HCT116 (cell line): ENCODE data around the gene EME1. TPM values are rescaled to one million over a fixed set of nuclear protein-coding genes. Genes with fewer than 3 reads are reported as not detected.
A peak's percentile ranks its signal among the peaks of the same experiment; 100 is the strongest.

ENCODE experiments used
- ATAC-seq: fragments of 200-7000 bp; cut with Tn5 transposase; 2 replicates; pipeline ENCODE4 v1.9.1; 2020; ENCODE audit warnings: mild to moderate bottlenecking, moderate library complexity
- BruUV-seq: library from RNA; stranded (reverse); fragments of 400-500 nt; replicated peaks from 2 replicates; lab custom pipeline; 2021; lab: Mats Ljungman, UMichigan
- CTCF ChIA-PET: fragments of 300-600 bp; sonication (Branson Sonifier 250); formaldehyde crosslinking; loops from one replicate; lab custom pipeline; 2021; ENCODE audit warnings: antibody characterized with exemption; lab: Charles Lee
- POLR2A ChIA-PET: fragments of 300-600, 350-600 bp; sonication (Branson Sonifier 250); formaldehyde crosslinking; loops from one replicate; lab custom pipeline; 2021; ENCODE audit warnings: antibody characterized with exemption; lab: Charles Lee
- RAD21 ChIA-PET, 2 experiments: fragments of 300-600 bp; sonication (Branson Sonifier 250); formaldehyde crosslinking; loops; one replicate each; lab custom pipeline; 2023; ENCODE audit warnings: low total read pairs in 2 of 2; ENCODE audit not compliant: uncharacterized antibody in 2 of 2, unreplicated experiment in 2 of 2, low non-redundant PET in 1 of 2; lab: Charles Lee
- DNase-seq: peaks from one replicate; pipeline ENCODE4 v3.0.0-alpha.2; 2010; ENCODE audit warnings: low read depth, low spot score
- H2AFZ ChIP-seq: fragments of 200-600 bp; shearing (Covaris generic), sonication (generic); 2 replicates; pipeline ENCODE4 v1.6.1; 2017; ENCODE audit warnings: low read depth, mixed run types, mixed read lengths, antibody characterized with exemption, low read length; ENCODE audit not compliant: poor library complexity, severe bottlenecking
- H3K27ac ChIP-seq: 2 replicates; pipeline ENCODE4 v1.5.1; 2012; ENCODE audit warnings: low read depth, low read length
- H3K27me3 ChIP-seq: fragments of 200-600 bp; sonication (generic); 2 replicates; pipeline ENCODE4 v1.6.1; 2016; ENCODE audit warnings: mixed run types, low read length, mixed read lengths; ENCODE audit not compliant: insufficient read depth
- H3K36me3 ChIP-seq, 2 experiments: fragments of 200-500 bp in 1 of 2; fragments of 200-600 bp in 1 of 2; sonication (Bioruptor generic) in 1 of 2; sonication (generic) in 1 of 2; 2 replicates each; pipeline versions ENCODE4 v1.5.1 to v1.6.1; 2014 to 2016; ENCODE audit warnings: low read length in 2 of 2, inconsistent platforms in 1 of 2, mixed read lengths in 1 of 2, mixed run types in 1 of 2; ENCODE audit not compliant: insufficient read depth in 2 of 2, control insufficient read depth in 1 of 2
- H3K4me1 ChIP-seq, 2 experiments: fragments of 200-600 bp in 1 of 2; sonication (generic) in 1 of 2; 2 replicates each; pipeline versions ENCODE4 v1.5.1 to v1.6.1; 2012 to 2017; ENCODE audit warnings: low read length in 2 of 2, inconsistent platforms in 1 of 2, mild to moderate bottlenecking in 1 of 2, mixed read lengths in 1 of 2, mixed run types in 1 of 2, moderate library complexity in 1 of 2; ENCODE audit not compliant: insufficient read depth in 2 of 2, control insufficient read depth in 1 of 2
- H3K4me2 ChIP-seq: fragments of 200-600 bp; sonication (generic); 2 replicates; pipeline ENCODE4 v1.6.1; 2017; ENCODE audit warnings: mixed run types, low read length, mixed read lengths
- H3K4me3 ChIP-seq, 2 experiments: fragments of 200-600 bp in 1 of 2; sonication (generic) in 1 of 2; replicated peaks in 1 of 2; 2 replicates each; pipeline ENCODE4 v1.5.1; 2011 to 2016; ENCODE audit warnings: low read length in 2 of 2, control low read depth in 1 of 2, low read depth in 1 of 2, mild to moderate bottlenecking in 1 of 2, mixed read lengths in 1 of 2, mixed run types in 1 of 2
- H3K79me2 ChIP-seq: fragments of 200-600 bp; sonication (generic); 2 replicates; pipeline ENCODE4 v1.6.1; 2017; ENCODE audit warnings: mild to moderate bottlenecking, mixed run types, low read length, moderate library complexity, mixed read lengths; ENCODE audit not compliant: insufficient read depth
- H3K9ac ChIP-seq: fragments of 200-600 bp; sonication (generic); 2 replicates; pipeline ENCODE4 v1.6.1; 2016; ENCODE audit warnings: low read length, mixed read lengths
- H3K9me2 ChIP-seq: fragments of 200-600 bp; sonication (generic), shearing (Covaris generic); 2 replicates; pipeline ENCODE4 v1.6.1; 2017; ENCODE audit warnings: mixed run types, mild to moderate bottlenecking, moderate library complexity; ENCODE audit not compliant: insufficient read depth
- H3K9me3 ChIP-seq, 2 experiments: fragments of 200-500 bp in 1 of 2; fragments of 200-600 bp in 1 of 2; sonication (Bioruptor generic) in 1 of 2; sonication (generic) in 1 of 2; 2 replicates each; pipeline ENCODE4 v1.6.1; 2014 to 2017; ENCODE audit warnings: low read length in 2 of 2, mixed read lengths in 2 of 2, inconsistent platforms in 1 of 2, low read depth in 1 of 2, mild to moderate bottlenecking in 1 of 2, mixed run types in 1 of 2, moderate library complexity in 1 of 2; ENCODE audit not compliant: control insufficient read depth in 1 of 2, insufficient read depth in 1 of 2
- H4K20me1 ChIP-seq: fragments of 200-600 bp; sonication (generic), shearing (Covaris generic); 2 replicates; pipeline ENCODE4 v1.6.1; 2017; ENCODE audit warnings: mixed run types, mild to moderate bottlenecking, moderate library complexity; ENCODE audit not compliant: insufficient read depth
- CEBPB ChIP-seq: IDR thresholded peaks from 2 replicates; pipeline ENCODE4 v1.6.1; 2012; ENCODE audit warnings: low read depth
- ELF1 ChIP-seq: IDR thresholded peaks from 2 replicates; pipeline ENCODE4 v1.6.1; 2012; ENCODE audit warnings: low read depth, borderline replicate concordance
- FOSL1 ChIP-seq: IDR thresholded peaks from 2 replicates; pipeline ENCODE4 v1.6.1; 2012; ENCODE audit warnings: low read depth
- JUND ChIP-seq: IDR thresholded peaks from 2 replicates; pipeline ENCODE4 v1.6.1; 2012
- POLR2A ChIP-seq: IDR thresholded peaks from 2 replicates; pipeline ENCODE4 v1.7.0; 2011; ENCODE audit warnings: borderline replicate concordance; ENCODE audit not compliant: insufficient read depth, insufficient read length; ENCODE audit errors: extremely low read depth
- POLR2AphosphoS5 ChIP-seq: IDR thresholded peaks from 2 replicates; pipeline ENCODE4 v1.6.1; 2011; ENCODE audit warnings: mild to moderate bottlenecking, low read depth, low read length, moderate library complexity
- RAD21 ChIP-seq: IDR thresholded peaks from 2 replicates; pipeline ENCODE4 v1.6.1; 2012; ENCODE audit warnings: low read depth, mild to moderate bottlenecking
- SRF ChIP-seq: IDR thresholded peaks from 2 replicates; pipeline ENCODE4 v1.6.1; 2012; ENCODE audit warnings: low read depth
- YY1 ChIP-seq: IDR thresholded peaks from 2 replicates; pipeline ENCODE4 v1.6.1; 2011; ENCODE audit warnings: low read length, low read depth, moderate library complexity, mild to moderate bottlenecking; ENCODE audit not compliant: insufficient replicate concordance; ENCODE audit errors: extremely low read depth
- ZFX ChIP-seq: fragments of 450-650 bp; IDR thresholded peaks from 2 replicates; pipeline ENCODE4 v1.6.1; 2017
- ZNF274 ChIP-seq: fragments of 200-500 bp; sonication (Bioruptor generic); IDR thresholded peaks from 2 replicates; pipeline ENCODE4 v1.6.1; 2014; ENCODE audit warnings: mild to moderate bottlenecking, low read depth, low read length, inconsistent platforms
- intact Hi-C: fragments of 100-400 bp; cut with micrococcal nuclease; formaldehyde crosslinking; loops from 2 replicates; pipeline ENCODE4 v1.10.0; 2022
- total RNA-seq: library from RNA; stranded (reverse); gene quantifications from one replicate; pipeline ENCODE4 v1.2.1, GENCODE V29; 2021; ENCODE audit not compliant: unreplicated experiment
- TF ChIP-seq, protein P1 (sequence below): IDR thresholded peaks from 2 replicates; pipeline ENCODE4 v1.6.1; 2012
- TF ChIP-seq, protein P2 (sequence below), 3 experiments: fragments of 200-600 bp in 1 of 3; sonication (generic) in 1 of 3; IDR thresholded peaks in 2 of 3; conservative IDR thresholded peaks in 1 of 3; 2 replicates each; pipeline ENCODE4 v1.5.1; 2012 to 2017; ENCODE audit warnings: low read depth in 2 of 3, low read length in 2 of 3, antibody characterized with exemption in 1 of 3, borderline replicate concordance in 1 of 3, control low read depth in 1 of 3, mild to moderate bottlenecking in 1 of 3, mixed read lengths in 1 of 3, mixed run types in 1 of 3, moderate library complexity in 1 of 3; ENCODE audit not compliant: insufficient read depth in 1 of 3
- TF ChIP-seq, protein P3 (sequence below): IDR thresholded peaks from 2 replicates; pipeline ENCODE4 v1.6.1; 2011; ENCODE audit warnings: mild to moderate bottlenecking, low read length, moderate library complexity; ENCODE audit not compliant: insufficient replicate concordance; ENCODE audit errors: extremely low read depth

The EME1 gene
- total RNA-seq, 1 experiment from 2014 or later = 31.8 TPM

DNA sequence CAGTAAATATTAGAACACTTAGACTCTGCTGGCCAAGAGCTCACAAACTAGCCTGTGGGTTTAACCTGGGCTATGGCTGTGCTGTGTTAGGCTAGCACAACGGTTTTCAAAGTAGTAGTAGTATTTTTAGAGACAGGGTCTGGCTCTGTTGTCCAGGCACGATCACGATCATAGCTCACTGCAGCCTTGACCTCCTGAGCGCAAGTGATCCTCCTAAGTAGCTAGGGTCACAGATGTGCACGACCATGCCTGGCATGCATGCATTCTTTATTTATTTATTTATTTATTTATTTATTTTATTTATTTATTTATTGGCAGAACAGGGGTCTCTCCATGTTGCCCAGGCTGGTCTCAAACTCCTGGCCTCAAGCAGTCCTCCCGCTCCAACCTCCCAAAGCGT is 10.4 kb upstream of the EME1 start:
- Histone ChIP-seq H3K27ac (peak overlapping the region; percentile 5), H3K79me2 (no peaks in the 10 kb centered on the region; the same call in 1 of the 2 replicates), H3K9me2 (no peaks in the 10 kb centered on the region), H3K9me3 (no peaks in the 10 kb centered on the region), H3K4me3 (no peak overlapping the region), H3K27me3 (no peaks in the 10 kb centered on the region), H2AFZ (no peak overlapping the region), H3K36me3 (peaks cover 33 to 39% of the 10 kb centered on the region in 2 experiments; a peak in 3 of 4 replicates)
- CTCF ChIA-PET = interaction anchor here (0.7 to 3.6 kb wide), 16 partner anchors 9 to 170 kb away, joined by 3 to 33 read pairs (median 5); partner anchors contain the start of genes EME1, EPN3, LRRC59 and MRPL27
- POLR2A ChIA-PET = interaction anchor here (1.2 to 2.7 kb wide), 5 partner anchors 9 to 116 kb away, joined by 4 to 12 read pairs (median 9); partner anchors contain the start of genes LRRC59, MRPL27, RSAD1 and XYLT2
- TF ChIP-seq FOSL1 (no peak), ELF1 (no peak), ZFX (no peak), POLR2A (no peak), RAD21 (no peak), YY1 (no peak), JUND (no peak), SRF (no peak), POLR2AphosphoS5 (no peak), ZNF274 (no peak), CEBPB (no peak)
- TF ChIP-seq, protein P1, sequence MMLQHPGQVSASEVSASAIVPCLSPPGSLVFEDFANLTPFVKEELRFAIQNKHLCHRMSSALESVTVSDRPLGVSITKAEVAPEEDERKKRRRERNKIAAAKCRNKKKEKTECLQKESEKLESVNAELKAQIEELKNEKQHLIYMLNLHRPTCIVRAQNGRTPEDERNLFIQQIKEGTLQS = no peak
- TF ChIP-seq, protein P2, sequence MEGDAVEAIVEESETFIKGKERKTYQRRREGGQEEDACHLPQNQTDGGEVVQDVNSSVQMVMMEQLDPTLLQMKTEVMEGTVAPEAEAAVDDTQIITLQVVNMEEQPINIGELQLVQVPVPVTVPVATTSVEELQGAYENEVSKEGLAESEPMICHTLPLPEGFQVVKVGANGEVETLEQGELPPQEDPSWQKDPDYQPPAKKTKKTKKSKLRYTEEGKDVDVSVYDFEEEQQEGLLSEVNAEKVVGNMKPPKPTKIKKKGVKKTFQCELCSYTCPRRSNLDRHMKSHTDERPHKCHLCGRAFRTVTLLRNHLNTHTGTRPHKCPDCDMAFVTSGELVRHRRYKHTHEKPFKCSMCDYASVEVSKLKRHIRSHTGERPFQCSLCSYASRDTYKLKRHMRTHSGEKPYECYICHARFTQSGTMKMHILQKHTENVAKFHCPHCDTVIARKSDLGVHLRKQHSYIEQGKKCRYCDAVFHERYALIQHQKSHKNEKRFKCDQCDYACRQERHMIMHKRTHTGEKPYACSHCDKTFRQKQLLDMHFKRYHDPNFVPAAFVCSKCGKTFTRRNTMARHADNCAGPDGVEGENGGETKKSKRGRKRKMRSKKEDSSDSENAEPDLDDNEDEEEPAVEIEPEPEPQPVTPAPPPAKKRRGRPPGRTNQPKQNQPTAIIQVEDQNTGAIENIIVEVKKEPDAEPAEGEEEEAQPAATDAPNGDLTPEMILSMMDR (IDR thresholded peaks at IDR 0.05 in 2 of 3, conservative IDR thresholded peaks at IDR 0.05 in 1 of 3; ENCODE audit: borderline replicate concordance in 1 of 3, insufficient read depth in 1 of 3, low read depth in 2 of 3, low read length in 2 of 3) = no peak
- TF ChIP-seq, protein P3, sequence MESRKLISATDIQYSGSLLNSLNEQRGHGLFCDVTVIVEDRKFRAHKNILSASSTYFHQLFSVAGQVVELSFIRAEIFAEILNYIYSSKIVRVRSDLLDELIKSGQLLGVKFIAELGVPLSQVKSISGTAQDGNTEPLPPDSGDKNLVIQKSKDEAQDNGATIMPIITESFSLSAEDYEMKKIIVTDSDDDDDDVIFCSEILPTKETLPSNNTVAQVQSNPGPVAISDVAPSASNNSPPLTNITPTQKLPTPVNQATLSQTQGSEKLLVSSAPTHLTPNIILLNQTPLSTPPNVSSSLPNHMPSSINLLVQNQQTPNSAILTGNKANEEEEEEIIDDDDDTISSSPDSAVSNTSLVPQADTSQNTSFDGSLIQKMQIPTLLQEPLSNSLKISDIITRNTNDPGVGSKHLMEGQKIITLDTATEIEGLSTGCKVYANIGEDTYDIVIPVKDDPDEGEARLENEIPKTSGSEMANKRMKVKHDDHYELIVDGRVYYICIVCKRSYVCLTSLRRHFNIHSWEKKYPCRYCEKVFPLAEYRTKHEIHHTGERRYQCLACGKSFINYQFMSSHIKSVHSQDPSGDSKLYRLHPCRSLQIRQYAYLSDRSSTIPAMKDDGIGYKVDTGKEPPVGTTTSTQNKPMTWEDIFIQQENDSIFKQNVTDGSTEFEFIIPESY = no peak
- TF ChIP-seq, all 23 proteins: peak for 0
- no peaks in the 10 kb centered on the region for H4K20me1 ChIP-seq
- RAD21 ChIA-PET = interaction anchor here (0.7 to 0.9 kb wide), 2 partner anchors 117 to 162 kb away, joined by 3 to 7 read pairs; partner anchors contain the start of gene COL1A1 (in 1 of the 2)
- no peak overlapping the region for H3K4me2 ChIP-seq
- ATAC-seq (no peak), DNase-seq (no peak)
- BruUV-seq = no TSS peak
- H3K4me1 ChIP-seq = peaks cover 3 to 8% of the 10 kb centered on the region in 2 experiments; a peak in 2 of 4 replicates
- no peak overlapping the region for H3K9ac ChIP-seq
- intact Hi-C loops = loop anchor here (1.0 kb wide), 1 partner anchor 117 kb away; no protein-coding TSS in a partner anchor
